Measurements from ENCODE around the gene LENEP.
A peak's percentile ranks its signal among the peaks of the same experiment; 100 is the strongest.

The LENEP gene

DNA sequence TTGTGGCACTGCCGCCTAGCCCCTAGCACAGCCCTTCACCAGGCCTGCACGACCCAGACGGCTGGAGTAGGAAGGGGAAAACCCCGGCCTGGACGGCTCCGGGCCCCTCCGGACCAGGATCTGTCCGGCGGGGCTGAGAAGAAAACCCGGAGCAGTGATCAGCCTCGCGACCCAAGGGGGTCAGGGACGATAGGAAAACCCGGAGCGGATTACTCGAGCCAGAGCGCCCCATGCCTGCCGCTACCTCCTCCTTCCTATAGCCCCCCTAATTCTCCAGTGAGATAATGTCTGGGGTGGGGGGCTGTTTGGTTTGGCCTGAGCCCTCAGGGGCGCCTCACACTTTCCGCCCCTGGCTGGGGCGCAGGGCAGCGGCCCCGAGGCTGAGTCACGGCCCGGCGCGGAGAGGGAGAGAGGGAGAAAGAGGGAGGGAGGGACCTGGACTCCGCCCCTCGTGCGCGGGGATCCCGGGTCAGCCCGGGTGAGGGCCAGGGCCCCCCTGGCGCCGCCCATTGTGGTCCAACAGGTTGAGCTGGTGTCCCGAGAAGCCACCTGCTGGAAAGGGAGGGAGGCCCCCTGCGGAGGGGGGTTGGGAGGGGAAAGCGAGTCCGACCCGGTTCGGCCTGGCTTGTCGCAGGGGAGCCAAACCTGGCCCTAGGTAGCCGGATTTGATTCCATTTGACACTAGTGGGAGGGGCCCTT, 7.5 kb downstream of the LENEP start:
- peak; percentile 96 for DNase-seq

DNA sequence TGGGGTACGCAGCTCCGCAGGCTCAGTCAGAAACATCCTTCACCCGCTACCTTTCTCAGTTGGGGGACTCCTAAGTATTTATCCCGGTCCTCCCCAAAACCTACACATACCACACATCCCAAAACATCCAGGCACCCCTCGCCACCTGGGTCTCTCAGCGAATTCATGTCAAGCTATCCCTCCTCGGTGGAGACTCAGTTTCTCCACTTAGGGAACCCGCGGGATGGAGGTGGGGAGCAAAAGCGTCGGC, 8.0 kb downstream of the LENEP start:
- no peak for DNase-seq

DNA sequence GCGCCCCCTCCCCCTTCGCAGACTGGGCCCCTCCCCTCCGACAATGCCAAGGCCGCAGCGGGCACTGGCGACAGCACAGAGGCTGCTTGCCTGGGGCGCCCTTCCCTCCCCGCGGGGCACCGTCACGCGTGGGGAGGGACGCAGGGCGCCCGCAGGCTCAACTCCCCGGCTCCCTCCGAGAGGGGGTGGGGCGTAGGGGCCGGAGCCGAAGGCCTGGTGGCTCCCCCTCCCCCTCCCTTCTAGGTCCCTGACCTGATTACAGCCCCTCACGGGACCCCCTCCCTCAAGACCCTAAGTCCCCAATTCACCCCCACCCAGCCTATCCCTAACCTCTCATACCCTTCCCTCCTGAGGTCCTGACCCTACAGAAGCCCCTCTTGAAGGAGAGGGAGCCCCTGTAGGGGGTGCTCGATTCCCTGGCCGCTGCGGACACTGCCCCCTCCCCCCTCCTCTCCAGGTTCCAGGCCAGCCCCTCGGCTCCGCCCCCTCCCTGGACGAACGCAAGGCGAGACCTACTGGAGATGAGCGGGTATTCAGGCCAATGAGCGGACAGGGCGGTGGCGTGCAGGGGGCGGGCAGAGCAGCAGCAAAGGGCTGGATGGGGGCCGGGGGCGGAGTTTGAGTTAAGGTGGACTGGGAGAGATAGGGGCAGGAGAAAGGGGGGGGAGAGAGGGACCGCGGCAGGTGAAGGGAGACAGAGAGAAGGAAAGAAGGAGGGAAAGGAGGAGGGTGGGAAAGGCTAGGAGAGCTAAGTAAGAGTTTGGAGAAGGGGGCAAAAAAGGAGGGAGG, 8.5 kb downstream of the LENEP start:
- peak; percentile 99 for DNase-seq

DNA sequence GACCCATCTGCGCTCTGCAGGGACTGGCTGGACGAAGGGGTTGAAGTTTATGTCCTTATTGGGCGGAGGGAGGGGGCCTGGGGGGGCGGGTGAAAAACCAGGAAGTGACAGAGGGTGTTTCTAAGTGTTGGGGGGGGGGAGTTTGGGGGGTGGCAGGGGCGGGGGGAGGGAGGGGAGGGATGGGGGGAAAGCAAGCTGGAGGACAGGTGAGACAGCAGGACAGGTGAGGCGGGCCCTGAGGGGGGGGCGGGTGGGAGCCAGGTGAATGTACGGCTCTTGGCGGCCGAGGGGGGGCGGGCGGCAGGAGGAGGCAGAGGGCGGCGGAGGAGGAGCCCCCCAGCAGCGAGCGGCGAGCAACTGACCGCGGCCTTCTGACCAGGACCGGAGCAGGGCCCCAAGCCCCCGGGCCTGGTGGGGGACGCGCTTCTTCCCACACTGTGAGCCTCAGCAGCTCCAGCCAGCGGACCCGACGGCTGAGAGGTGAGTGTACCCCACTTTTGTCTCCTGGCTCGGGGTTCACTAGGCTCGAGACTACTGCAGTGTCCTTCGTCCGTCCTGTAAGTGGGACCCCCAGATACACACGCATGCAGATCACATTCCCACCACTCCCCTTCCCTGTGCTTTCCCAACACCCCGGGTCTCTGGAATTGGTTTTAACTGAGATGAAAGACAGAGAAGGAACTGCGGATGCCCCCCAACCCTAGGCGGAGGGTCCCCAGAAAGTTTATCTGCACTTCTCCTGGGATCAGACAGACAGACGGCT, 9.3 kb downstream of the LENEP start, which contains the start of gene ZBTB7B:
ZBTB7B (plus strand) TSS at position 339 of the 763 bp plus-strand sequence. CDS start 11,859 bp downstream, outside the sequence.
- peak; percentile 51 for DNase-seq

DNA sequence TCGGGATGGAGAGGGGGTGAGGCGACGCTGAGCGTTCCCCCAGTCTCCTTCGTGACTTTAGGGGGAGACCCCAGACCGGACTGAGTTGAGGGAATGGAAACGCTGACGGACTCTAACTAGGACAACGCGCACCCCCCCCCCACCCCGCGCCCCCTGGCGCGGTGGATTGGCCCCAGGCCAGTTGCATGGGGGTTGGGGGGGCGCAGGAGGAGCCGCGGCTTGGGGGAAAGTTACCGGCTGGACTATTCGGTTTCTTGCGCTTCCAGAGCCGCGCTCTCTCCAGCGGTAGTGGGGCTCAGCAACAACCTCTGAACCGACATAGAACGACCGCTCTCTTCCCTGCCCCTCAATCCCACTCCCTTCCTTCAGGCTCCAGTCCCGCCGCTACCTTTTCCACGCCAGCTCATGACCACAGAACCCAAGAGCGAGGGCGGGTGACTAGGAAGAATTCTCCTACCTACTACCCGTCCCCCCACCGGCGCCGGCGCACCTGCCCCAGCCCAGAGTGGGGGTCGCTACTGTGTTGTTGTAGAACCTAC, 9.9 kb downstream of the LENEP start:
- DNase-seq: no peak

DNA sequence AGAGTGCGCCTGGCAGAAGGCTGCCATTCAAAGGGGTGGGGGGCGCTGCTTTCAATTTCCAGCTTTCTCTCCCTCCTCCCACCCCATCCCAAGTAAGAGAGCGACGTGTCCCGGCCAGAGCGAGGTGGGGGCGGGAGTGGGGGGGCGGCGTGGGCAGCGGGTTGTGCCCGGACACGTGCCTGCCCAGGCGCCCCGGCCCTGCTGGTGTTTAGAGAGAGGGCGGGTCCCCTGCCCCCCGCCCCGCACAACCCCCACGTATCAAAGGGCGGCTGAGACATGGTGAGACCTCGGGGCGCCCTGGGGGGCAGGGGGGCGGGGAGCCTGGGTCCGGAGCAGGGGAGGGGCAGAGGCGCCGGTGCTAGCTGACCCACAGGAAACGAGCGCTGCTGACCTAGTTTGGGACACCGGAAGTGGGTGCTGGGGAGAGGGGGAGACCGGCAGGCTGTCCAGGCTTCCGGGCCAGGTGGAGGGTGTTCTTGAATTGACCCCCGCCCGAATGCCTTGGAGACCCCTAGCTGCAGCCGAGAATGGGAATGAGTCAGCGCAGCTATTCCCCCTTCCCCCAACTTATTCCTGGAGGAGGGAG, 10.5 kb downstream of the LENEP start:
- peak; percentile 36 for DNase-seq

DNA sequence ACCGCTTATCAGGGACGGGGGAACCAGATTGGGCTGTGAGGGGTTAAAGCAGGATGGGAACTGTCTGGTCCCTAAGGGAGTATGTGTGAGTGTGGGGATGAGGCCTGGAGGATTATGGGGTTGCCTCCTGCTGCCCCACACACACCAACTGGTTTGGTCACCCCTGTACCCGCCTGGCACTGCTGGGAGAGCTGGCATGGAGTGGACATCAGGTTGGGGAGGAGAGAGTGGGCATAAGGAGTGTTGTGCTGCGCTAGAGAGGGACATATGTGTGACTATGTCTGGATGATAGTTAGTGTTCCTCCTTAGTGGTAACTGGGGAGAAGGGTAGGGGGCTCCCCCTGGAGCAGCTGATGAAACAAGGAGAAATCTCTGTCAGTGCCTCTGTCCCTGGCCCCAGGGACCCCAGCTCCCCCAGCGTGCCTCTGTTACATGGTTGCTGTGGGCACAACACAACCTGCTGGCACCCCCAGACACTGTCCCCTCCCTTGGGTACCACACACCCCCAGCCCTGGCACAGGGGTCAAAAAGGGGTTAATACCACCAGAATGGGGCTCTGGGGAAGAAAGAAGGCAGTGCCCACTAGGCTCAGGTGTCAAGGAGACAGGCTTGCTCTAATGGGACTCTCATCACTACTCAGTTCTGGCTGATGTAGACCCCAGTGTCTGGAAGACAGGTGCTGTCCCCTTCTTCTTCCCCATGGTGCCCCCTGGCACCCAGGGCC, 11.1 kb downstream of the LENEP start:
- DNase-seq: no peak

DNA sequence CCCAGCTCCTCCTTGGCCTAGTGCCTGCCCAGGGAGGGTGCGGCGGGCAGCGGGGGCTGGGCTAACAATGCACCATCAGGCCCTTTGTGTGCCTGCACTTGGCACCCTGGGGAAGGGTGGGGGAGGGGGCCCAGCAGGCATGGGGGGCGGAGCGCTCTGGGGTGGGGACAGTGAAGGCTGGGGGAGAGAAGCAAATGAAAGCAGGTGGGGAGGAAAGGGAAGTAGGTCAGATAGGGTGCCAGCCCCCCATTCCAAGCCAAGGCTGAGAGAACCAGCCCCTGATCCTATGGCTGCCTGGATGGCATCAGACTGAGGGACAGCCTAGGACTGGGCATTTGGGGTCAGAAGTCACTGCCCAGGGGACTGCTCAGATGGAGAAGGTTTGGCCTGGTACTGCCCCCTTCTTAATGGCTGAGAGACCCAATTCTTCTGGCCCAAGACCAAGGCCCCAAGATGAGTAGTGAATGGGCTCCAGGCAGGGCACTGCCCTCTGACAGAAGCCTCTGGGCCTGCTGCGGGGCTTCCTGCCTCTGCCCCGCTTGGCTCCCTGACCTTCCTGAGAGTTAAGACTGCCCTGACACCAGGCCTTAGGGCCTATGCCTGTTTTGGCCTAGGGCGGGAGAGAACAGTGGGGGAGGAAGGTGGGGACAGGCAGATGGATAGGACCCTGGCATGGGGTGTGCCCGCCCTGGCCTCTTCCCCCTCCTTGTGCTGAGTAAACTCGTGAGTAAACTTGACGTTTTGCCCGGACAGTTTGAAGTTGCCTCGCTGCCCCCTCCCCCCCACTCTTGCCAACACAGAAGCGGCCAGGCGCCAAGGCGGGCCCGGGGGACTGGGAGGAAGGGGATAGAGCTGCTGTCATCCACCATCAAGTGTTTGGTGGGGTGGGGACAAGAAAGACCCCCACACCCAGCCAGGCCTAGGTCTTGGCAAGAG, 12.0 kb downstream of the LENEP start:
- DNase-seq: no peak

DNA sequence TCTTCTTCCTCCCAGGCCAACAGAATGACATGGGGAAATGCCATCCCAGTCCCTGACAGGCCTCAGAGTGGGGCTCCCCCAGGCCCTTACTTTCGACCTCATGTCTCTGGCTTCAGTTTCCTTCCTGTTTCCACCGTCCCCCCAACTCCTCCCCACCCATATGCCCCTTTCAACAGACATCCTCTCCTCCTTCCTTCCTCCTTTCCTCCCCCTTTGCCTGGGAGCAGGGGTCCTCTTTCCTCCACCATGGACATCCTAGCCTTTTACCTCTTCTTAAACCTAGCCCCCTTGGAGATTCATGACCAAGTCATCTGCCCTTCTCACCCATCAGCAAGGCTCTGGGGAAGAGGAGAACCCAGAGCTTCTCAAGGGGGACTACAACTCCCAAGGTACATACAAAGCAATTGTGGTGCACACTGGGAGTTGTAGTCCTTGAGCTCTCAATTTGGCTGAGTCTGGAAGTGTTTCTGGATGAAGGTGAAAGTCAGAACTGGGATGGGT, 13.3 kb downstream of the LENEP start:
- no peak for DNase-seq

DNA sequence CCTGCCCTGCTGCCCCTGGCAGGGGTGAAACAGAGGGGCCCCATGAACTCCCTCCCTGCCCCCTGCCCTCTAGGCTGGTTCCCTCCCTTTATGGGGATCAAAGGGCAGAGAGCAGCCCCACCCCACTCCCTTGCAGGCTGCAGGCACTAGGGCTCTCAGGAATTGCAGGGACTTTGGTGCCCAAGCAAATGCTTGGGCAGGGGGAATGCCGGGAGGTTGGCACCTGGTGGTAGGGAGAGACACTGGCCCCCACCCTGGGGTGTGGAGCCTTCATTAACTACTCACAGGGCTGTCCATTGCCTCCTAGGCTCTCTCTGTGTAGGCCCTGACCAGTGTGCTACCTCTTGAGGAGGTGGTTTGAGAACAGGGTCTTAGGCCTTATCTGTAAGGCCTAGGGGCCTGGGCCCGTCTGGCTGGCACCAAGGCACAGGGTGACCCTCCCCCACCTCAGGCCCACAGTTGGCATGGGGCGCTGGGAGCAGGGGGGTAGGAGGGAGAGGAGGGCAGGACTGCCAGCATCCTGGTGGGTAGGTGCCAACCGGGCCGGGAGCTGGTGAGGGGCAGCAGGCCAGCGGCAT, 14.0 kb downstream of the LENEP start:
- DNase-seq: no peak

DNA sequence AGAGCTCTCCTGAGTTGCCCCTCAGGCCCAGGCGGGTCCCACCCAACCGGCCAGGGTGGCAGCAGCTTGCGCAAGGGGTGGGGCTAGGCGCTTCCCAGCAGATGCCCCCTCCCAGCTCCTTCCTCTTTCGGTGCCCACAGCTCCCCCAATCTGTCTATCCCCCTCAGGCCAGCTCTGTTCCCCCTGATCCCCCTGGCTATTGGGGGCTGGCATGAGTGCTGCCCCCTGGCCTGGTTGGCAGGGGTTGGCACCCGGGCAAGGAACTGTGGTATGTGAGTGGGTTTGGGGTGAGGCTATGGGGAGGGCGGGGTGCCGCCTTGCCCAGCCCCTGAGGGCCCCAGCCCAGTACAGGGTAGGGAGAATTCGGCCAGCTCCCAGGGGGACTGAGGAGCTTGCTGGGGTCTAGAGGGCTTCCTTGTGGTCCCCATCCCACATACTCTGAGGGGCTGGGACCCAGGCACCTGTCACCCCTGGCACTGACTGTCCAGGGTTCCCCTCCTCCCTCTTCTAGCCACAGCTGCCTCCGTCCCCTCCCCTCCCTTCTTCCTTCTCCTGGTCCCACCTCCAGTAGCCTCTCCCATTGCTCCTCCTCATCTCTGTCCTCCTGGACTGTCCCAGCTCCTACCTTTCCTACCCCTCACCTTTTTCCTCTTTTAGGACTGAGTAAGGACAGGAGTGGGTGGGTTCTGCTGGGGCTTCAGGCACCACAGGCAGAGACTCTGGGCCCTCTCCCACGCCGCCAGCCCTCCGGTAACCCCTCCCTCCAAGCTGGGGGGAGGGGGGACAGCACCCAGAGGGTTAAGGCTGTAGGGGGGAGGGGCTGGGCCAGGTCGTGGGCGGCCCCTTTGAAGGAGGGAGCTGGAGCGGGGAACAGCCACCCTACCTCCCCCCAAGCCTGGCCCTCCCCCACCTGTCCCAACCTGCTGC, 14.9 kb downstream of the LENEP start:
- DNase-seq: no peak

DNA sequence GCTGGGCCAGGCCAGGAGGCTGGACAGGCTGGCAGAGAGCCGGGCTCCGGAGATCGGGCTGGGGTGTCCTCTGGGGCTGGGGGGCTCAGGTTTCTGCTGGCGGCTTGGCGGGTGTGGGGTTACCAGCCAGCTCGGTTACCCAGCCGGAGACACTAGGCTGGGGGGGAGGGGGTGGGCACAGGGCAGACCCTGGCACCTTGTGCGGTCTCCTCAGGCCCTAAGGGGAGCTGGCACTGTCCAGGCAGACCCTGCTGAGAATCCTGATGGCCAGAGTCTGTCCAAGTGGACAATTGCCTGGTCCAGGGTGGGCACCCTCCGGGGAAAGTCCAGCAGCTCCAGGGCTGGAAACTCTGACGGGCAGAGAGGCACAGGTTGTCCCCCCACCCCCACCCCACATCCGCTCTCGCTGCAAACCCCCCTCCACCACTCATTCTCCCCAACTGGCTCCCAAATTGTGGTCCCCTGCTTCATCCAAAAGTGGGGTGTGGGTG, 15.9 kb downstream of the LENEP start:
- no peak for DNase-seq

DNA sequence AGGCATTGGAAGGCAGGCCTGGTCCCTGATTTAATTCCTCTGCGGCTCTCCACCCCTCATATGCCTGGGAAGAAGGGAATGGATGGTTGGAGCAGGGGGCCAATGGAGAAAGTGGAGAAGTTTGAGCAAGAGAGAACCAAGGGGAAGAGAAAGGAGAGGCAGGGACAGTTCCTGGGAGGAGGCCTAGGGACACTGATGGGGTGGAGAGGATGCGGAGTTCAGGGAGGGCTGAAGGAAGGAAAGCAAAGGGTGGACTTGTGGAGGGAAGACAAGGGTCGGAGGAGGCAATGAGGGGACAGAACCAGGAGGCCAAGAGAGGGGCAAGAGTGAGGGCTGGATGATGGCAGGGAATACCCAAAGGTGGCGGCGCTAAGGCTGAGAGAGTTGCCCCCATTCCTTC, 16.4 kb downstream of the LENEP start:
- no peak for DNase-seq

DNA sequence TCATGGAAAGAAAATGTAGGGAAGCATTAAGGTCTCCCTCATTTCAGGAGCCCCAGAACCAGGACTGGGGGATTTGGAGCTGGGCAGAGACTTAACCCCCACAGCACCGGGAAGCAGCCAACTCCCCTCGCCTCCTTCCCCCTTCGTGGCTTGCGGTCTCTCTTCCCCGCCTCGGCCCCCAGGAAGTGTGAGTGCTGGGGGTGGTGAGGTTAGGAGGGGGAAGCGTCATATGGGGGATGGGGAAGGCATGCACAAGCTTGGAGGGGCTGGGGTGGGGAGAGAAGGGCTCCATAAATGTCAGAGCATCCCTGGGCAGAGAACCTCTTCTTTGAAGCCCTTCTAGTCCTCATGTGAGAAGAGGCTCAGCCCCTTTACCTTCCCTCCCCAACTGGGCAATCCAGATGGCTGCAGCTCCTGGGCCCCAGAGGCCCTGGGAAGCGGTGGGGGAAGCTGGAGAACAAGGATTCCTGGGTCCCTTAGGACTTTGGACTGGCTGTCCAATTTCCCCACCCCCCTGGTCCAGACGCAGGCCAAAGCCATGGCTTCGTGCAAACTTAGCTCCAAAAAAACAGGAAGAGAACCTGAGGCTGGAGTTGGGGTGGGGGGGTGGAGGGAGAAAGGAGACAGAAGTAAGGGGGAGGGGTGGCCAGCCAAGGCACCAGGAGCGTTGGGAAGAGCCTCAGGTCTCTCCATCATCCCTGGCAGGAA, 17.0 kb downstream of the LENEP start:
- DNase-seq: no peak

DNA sequence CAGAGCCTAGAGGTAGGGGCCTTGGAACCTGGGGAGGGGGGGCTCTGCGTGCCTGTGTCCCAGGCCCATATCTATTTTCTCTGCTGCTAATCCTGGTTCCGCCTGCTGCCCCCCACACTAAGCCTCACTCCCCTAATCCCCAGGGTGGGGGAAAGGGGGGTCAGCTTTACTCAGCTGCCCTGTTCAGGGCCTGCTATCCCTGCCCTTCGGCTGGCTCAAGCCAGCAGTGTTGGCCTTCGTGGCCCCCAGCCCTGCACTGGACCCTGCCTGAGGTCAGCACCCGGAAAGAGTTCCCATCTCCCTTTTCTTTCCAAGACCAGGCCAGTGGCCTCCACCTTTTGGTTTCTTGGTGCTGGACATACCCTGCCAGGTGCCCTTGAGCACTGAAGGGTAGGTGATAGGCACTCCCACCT, 17.6 kb downstream of the LENEP start:
- no peak for DNase-seq

DNA sequence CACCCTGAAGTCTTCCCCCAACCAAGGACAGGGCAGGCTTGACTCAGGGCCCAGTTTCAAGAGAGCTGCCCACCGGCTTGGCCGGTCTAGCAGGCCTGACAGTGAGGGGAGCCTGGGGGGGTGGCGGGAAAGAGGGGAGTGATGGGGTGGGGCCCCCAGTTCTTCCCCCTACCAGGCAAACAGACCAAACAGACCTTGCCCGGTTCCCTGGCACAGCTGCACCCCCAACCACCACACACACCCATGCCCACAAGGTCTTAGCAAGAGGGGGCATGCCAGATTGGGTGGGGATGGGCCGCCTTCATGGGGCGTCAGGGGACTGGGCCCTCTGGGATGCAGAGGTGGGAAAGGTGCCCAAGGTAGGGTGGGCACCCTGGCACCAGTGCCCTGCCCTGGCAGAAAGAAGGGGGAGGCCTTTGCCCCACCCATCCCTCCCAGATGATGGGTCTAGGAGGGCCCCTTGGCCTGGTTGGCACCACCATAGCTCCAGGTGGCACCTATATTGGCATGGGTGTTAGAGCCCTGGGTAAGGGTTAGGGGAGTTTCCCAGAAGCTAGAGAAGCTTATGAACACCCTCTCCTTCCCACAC, 18.1 kb downstream of the LENEP start:
- DNase-seq: no peak

DNA sequence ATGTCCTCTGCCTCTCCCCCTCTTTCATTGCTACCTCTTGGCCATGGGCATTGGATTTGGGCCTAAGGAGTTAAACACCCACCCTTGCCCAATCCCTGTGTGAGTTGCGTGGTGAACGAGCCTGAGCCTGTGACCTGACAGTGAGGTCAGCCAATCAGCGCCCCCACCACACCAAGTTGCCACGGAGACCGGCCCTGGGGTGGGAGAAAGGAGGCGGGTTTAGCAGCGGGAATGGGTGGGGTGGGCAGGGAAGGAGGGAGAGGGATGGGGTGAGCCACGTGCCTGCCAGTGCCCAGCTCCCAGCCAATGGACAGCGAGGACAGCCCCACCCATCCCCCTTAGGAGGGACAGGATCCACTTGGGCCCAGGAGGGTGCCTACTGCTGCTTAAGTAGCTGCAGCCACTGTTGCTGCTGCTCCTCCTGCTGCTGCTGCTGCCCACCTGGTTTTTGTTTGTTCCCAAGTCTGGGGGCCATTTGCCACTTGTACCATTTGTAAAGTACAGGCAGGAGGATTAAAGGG, 18.7 kb downstream of the LENEP start:
- DNase-seq: peak; percentile 62

All from NCI-H774 (cell line).